AG08395 (cell line): ENCODE measurements around the gene PAX5.

Experiments used
- DNase-seq: peaks from one replicate; pipeline ENCODE4 v3.0.0; 2012; ENCODE audit warnings: mixed read lengths, low spot score

PAX5 gene

DNA sequence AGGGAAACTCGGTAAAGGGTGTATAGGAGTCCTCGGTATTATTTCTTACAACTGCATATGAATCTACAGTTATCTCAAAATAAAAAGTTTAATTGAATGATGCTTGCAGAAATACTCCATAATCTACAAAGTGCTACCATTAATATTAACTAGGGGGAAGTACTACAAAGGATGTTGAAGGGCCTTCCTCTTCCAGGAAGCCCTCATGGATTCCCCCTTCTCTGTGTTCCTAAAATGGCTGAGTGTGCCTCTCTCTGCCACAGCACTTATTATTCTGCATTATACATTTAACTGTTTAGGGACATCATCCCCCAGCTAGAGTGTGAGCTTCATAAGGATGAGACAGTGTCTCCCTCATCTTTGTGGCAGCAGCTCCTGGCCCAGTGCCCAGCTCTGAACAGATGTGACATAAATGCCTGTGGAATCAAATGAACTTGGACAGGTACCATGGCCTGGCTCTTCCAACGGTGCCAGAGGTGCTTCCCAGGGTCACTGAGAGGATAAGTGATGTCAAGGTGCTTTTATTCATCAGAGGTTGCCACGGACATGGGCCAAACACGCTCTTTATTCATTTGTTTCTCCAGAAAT is 99.5 kb downstream of the PAX5 start:
- DNase-seq: no peak

DNA sequence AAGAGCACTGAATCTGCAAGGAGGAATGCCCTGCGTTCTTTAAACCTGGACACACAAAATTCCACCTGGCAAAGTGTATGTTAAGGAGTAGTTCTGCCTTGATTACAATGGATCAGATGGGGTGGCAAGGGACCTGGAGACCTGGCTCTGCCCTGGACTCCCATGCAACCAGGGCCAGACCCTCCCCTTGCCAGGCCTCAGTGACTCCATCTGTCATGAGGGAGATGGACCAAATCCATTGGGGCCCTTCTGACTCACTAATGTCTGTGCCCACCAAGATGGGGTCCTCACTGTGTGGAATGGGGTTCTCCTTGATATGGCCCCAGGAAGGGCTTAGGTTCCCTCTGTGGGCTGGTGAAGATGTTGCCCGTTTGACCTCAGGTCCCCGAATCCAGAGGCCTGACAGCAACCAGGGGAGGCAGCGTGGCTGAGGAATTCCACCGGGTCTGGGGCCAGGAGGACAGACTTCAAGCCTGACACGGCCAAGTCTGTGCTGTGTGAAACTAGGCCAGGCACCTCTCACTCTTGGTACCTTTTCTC is 100.3 kb downstream of the PAX5 start:
- no peak for DNase-seq

GRCh38 chr9:36932198-36932597 is 101.9 kb downstream of the PAX5 start:
- no peak for DNase-seq

DNA sequence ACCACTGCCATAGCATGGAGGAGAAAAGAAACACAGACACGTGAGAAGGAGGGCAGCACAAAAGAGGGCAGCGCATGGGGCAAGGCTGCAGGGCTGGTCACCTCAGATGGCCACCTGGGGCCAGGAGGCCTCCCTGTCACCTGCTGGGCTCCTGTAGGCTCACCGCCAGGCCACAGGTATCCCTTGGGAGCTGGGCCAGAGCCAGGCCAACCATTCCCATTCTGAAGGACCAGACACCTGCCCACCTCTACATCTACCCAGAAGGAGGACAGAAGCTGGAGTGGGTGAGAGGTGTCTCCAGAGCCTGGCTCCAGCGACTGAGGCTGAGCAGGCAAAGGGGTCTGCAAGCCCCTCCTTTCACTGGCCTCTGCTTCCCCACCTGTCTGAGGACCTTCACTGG is 103.1 kb downstream of the PAX5 start:
- DNase-seq: no peak

DNA sequence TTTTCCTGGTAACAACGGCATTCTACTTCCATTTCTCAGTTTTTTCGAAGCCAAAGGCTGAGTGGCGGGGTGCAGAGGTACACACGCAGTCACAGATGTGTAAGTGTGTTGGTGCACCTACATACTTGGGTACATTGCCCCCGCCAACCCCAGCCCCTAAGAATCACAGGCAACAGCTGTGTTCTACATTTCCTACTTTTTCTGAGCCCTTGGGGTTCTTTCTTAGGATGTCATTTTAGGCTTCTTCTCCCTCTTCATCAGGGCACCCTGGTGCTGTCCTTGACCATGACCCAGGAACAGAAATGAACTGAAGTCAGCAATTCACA is 104.8 kb downstream of the PAX5 start:
- no peak for DNase-seq

GRCh38 chr9:36928670-36929349 is 105.3 kb downstream of the PAX5 start:
- peak; percentile 69 for DNase-seq

- no peak for DNase-seq
Measured at GRCh38 chr9:36928210-36928609, 105.9 kb downstream of the PAX5 start.

- no peak for DNase-seq
Measured at GRCh38 chr9:36924757-36925432, 109.2 kb downstream of the PAX5 start.

GRCh38 chr9:36924071-36924470 is 110.0 kb downstream of the PAX5 start:
- peak; percentile 88 for DNase-seq

DNA sequence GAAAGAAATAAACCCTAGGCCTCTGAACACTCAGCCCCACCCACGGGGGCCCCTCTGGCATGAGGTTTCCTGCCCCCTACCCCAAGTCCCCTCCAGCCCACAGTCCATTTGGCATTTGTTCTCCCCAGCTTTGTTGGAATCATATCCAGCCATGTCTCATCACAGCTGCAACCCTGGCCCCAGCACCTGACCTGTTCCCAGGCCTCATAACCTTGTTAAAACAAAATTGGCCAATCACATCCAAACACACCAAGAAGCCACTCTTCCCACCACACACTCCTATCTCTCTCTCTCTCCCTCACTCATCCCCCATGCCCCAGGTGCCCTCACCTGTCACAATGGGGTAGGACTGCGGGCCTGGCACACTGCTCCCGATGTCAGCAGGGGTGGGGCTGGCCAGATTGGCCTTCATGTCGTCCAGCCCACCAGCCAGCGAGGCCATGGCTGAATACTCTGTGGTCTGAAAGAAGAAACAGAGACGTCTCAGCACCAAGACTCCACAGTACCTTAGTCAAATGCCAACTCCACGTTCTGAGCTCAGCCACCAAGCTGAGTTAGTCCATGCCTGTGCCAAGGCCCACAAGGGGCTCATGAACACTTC is 110.9 kb downstream of the PAX5 start:
- no peak for DNase-seq

DNA sequence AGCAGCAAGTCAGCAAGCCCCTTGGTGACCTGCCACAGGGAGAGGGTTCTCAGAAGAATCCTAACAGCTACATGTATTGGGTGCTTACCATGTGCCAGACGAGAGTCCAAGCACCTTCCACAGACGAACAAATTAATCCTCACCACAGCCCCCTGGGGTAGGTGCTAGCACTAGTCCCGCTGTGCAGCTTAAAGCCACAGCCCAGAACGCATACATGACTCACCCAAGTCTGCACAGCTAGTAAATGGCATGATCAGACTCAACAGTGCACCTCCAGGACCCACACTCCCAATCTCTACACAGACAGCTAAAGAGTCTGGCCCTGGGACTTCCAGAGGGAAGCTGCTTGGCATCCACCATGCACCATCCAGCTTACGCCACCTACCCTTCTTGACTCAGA is 111.5 kb downstream of the PAX5 start:
- no peak for DNase-seq

- DNase-seq: no peak
Measured at GRCh38 chr9:36914212-36914577, 119.9 kb downstream of the PAX5 start.

DNA sequence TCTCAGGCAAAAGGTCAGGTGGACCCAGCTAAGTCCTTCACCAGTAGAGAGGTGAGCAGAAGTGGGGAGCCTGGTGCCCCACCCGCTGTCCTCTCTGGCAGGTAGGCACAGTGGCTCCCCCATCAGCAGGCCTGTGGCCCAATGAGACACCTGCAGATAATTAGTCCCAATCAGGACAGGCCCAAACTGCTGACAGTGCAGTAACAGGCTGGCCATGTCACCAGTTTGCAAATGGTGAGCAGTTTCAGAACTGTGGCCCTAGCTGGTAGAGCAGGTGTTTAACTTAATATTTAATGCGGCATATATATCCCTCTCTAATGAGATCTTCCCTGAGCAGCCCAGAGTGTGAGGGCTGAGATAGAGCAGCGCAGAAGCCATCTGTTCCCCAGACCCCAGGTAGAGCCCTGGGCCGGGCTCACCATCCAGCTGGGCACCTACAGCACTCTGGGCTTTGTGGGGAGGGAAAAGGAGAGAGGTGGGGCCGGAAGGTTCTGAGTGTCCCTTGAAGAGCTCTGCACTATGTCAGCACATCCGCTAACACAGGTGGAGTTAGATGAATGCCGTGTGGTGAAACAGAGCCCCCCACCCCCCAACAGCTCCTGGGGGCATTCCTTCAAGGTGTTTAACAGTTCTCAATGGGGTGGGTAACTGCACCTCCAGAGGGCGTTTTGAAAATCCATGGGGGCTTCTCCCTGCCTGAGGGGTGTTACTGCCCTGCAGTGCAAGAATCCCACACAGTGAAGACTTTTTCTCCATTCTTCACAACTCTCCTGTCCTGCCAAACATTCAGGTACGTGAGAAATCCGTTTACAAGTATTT is 120.5 kb downstream of the PAX5 start:
- no peak for DNase-seq

DNA sequence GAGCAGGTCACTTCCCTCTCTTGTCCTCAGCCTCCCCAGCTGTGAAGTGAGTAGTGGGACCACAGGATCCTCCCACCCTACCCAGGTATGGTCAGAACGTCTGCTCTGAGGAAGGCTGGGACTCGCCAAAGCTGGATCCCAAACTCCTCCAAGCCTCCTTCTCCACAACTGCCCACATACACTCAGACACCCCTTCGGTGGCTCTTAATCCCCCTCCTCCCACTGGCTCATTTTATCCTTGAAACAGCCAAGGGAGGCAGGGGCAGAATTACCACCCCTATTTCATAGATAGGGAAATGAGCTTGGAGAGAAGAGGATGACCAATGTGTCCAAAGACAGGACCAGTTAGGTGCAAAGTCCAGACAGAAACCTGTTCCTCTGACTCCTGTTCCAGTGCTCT is 121.4 kb downstream of the PAX5 start:
- DNase-seq: no peak

- no peak for DNase-seq
Measured at GRCh38 chr9:36911601-36912412, 122.3 kb downstream of the PAX5 start.

- DNase-seq: no peak
Measured at GRCh38 chr9:36911037-36911436, 123.0 kb downstream of the PAX5 start.

- DNase-seq: no peak
Measured at GRCh38 chr9:36906492-36906891, 127.6 kb downstream of the PAX5 start.

DNA sequence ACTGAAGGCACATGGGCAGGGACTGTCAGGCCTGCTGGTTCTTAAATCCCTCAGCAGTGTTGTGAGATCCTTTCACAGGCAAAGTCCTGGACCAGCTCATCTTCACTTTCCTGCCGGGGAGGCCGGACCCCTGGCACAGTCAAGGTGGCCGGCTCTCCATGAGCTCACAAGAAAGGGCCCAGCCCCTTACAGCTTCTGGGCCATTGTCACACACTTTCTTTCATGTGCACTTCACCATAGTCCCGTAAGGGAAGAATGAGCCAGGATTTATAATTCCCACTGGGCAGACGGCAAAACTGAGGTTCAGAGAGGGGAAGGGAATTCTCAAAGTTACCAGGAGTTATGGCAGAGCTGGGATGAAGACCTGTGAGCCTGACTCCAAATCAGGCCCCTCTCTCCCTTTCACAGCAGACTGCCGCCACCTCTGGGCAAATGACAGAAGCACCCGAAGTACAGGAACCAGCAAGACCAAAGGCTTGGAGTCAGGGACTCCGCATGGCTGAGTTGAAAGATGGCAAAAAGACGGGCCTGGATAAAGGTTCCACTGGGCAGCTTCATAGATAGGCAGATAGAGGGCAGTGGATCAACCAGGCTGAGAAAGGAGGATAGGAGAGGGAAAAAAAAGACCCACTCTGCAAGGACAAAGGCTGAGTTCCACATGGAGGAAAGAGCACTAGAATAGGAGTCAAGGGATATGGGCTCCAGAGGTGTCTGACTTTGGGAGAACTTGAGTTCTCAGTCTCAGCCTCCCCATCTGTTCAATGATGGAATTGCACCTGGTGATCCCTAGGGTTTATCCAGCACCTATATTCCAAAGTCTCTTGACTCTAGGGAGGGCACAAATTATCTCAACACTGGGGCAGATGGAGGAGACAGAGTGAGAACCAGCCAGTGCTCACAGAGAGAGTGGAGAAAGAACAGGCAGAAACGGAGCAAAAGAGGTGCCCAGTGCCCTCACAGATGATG is 128.7 kb downstream of the PAX5 start:
- no peak for DNase-seq

DNA sequence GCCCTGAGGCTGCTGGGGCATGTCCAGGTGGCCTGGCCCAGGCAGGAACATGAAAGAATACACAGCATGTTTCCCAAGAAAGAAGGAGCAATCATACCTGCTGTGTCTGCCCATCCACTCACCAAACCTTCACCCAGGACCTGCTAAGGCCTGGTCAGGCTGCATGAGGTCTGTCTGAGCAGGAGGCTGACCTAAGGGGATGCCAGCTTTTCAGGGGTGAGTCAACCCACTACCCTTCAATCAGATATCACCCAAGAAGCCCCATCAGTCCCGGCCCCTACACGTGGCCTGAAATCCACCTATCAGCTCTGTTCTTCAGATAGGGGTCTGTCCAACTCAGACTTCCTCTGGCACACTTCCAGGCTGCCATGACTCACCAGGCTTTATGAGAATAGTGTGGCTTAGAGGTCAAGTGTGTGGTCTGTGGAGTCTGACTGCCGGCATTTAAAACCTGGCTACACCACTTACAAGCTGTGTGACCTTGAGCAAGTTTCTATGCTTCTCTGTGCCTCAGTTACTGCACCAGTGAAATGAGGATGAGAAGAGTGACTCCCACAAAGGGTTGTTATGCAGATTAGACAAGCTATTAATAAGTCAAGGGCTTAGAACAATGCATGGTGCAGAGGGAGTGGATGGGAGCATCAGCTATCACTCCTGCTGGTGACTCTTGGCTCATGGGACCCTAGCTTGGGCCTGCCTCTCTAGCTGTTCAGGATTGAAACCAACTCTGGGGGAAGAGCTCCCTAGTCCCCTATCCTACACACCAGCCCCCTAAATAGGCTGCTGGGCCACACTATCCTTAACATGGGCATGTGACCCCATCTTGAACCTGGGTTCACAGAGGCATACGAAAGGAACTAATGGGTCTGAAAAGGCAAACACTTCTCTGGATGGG is 130.3 kb downstream of the PAX5 start:
- peak; percentile 18 for DNase-seq
